Fibroblast of lung (primary cell): Measurements from ENCODE around the gene PRX.

Experiments used
- CTCF ChIP-seq, 2 donors: IDR thresholded peaks in 1 of 2; conservative IDR thresholded peaks in 1 of 2; 1 replicate in 1 of 2; 2 replicates in 1 of 2; pipeline ENCODE4 v1.5.1; 2011 to 2012; ENCODE audit warnings: low read length in 2 of 2, control low read depth in 1 of 2, inconsistent platforms in 1 of 2, low read depth in 1 of 2, mild to moderate bottlenecking in 1 of 2
- EZH2 ChIP-seq: IDR thresholded peaks from 2 replicates; pipeline ENCODE4 v1.5.1; 2012; ENCODE audit warnings: low read length, control low read depth, mild to moderate bottlenecking; ENCODE audit errors: missing control alignments

GRCh38 chr19:40365613-40366401 is 47.4 kb downstream of the PRX start:
- TF ChIP-seq CTCF (conservative IDR thresholded peaks at IDR 0.05 in 1 of 2, IDR thresholded peaks at IDR 0.05 in 1 of 2; ENCODE audit: low read depth in 1 of 2, low read length in 2 of 2) (no peak), EZH2 (no peak)
